ENCODE measurements around the gene RASGEF1C. TPM values are rescaled to one million over a fixed set of nuclear protein-coding genes. Genes with fewer than 3 reads are reported as not detected.

RASGEF1C gene
- total RNA-seq, 1 donor from 2014 or later: 0.26 TPM

DNA sequence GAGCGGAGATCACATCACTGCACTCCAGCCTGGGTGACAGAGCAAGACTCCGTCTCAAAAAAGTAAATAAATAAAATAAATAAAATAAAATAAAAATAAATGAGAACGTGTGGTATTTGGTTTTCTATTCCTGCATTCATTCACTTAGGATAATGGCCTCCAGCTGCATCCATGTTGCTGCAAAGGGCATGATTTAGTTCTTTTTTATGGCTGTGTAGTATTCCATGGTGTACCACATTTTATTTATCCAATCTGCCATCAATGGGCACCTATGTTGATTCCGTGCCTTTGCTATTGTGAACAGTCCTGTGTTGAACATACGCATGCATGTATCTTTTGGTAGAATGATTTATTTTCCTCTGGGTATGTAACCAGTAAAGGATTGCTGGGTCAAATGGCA is 8.8 kb upstream of the RASGEF1C start:
- H3K9me3 ChIP-seq (ENCODE audit: low read depth): no peaks in the 10 kb centered on the region
- no peaks in the 10 kb centered on the region for H3K27me3 ChIP-seq
- Mint-ChIP-seq H3K9me3 (peaks cover 34% of the 10 kb centered on the region), H3K36me3 (no peaks in the 10 kb centered on the region), H3K4me3 (no peak overlapping the region), H3K27me3 (ENCODE audit: insufficient read depth, low read depth) (no peaks in the 10 kb centered on the region), H3K27ac (no peak overlapping the region), H3K4me1 (no peaks in the 10 kb centered on the region)
- no peak overlapping the region for H3K4me3 ChIP-seq
- no peaks in the 10 kb centered on the region for H3K36me3 ChIP-seq
- no peak overlapping the region for H2AFZ ChIP-seq (replicated peaks)
- no peak overlapping the region for H3K4me2 ChIP-seq
- no peak for DNase-seq (ENCODE audit: low spot score)
- no peaks in the 10 kb centered on the region for H3F3A ChIP-seq (ENCODE audit: low read depth)
- TF ChIP-seq EZH2phosphoT487 (IDR thresholded peaks at IDR 0.05) (no peak), EZH2 (IDR thresholded peaks at IDR 0.05) (no peak)
- TF ChIP-seq, protein P1, sequence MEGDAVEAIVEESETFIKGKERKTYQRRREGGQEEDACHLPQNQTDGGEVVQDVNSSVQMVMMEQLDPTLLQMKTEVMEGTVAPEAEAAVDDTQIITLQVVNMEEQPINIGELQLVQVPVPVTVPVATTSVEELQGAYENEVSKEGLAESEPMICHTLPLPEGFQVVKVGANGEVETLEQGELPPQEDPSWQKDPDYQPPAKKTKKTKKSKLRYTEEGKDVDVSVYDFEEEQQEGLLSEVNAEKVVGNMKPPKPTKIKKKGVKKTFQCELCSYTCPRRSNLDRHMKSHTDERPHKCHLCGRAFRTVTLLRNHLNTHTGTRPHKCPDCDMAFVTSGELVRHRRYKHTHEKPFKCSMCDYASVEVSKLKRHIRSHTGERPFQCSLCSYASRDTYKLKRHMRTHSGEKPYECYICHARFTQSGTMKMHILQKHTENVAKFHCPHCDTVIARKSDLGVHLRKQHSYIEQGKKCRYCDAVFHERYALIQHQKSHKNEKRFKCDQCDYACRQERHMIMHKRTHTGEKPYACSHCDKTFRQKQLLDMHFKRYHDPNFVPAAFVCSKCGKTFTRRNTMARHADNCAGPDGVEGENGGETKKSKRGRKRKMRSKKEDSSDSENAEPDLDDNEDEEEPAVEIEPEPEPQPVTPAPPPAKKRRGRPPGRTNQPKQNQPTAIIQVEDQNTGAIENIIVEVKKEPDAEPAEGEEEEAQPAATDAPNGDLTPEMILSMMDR (IDR thresholded peaks at IDR 0.05): no peak
- H4K20me1 ChIP-seq (ENCODE audit: low read depth): no peaks in the 10 kb centered on the region
- no peaks in the 10 kb centered on the region for H3K79me2 ChIP-seq (ENCODE audit: low read depth)
- no peak overlapping the region for H3K27ac ChIP-seq
- no peaks in the 10 kb centered on the region for H3K4me1 ChIP-seq
- H3K9ac ChIP-seq: no peak overlapping the region

DNA sequence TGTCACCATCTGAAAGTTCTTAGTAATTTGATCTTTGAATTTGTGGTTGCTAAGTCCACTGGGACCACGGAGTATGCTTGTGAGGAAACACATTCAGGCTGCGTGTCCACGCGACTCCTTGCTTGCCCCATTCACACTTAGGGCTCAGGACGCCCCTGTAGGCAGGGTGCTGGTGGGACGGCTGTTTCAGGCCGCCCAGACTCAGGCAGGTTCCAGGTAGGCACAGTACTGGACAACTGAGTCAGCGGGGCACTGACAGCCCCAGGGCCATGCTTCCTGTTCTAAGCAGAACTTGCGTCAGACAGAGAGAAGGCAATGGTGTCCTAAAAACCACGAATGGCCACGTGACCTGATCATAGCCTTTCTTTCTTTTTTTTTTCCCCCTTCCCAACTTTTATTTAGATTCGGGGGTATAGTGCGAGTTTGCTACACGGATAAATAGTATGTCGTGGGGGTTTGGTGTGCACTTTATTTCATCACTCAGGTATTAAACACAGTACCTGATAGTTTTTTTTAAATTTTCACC is 7.7 kb upstream of the RASGEF1C start:
- Histone ChIP-seq H3K36me3 (no peaks in the 10 kb centered on the region), H3K4me1 (no peaks in the 10 kb centered on the region), H3K79me2 (ENCODE audit: low read depth) (no peaks in the 10 kb centered on the region), H3F3A (ENCODE audit: low read depth) (no peaks in the 10 kb centered on the region), H2AFZ (replicated peaks) (no peak overlapping the region), H3K27ac (no peak overlapping the region), H3K4me2 (no peak overlapping the region), H3K27me3 (no peaks in the 10 kb centered on the region), H4K20me1 (ENCODE audit: low read depth) (no peaks in the 10 kb centered on the region), H3K9me3 (ENCODE audit: low read depth) (no peaks in the 10 kb centered on the region), H3K4me3 (no peak overlapping the region), H3K9ac (no peak overlapping the region)
- TF ChIP-seq, protein P1 (IDR thresholded peaks at IDR 0.05): no peak
- no peak for TF ChIP-seq EZH2phosphoT487 (IDR thresholded peaks at IDR 0.05)
- no peak for TF ChIP-seq EZH2 (IDR thresholded peaks at IDR 0.05)
- Mint-ChIP-seq H3K4me1 (no peaks in the 10 kb centered on the region), H3K9me3 (peaks cover 26% of the 10 kb centered on the region), H3K4me3 (no peak overlapping the region), H3K36me3 (no peaks in the 10 kb centered on the region), H3K27ac (no peak overlapping the region), H3K27me3 (ENCODE audit: insufficient read depth, low read depth) (no peaks in the 10 kb centered on the region)
- DNase-seq (ENCODE audit: low spot score): no peak

DNA sequence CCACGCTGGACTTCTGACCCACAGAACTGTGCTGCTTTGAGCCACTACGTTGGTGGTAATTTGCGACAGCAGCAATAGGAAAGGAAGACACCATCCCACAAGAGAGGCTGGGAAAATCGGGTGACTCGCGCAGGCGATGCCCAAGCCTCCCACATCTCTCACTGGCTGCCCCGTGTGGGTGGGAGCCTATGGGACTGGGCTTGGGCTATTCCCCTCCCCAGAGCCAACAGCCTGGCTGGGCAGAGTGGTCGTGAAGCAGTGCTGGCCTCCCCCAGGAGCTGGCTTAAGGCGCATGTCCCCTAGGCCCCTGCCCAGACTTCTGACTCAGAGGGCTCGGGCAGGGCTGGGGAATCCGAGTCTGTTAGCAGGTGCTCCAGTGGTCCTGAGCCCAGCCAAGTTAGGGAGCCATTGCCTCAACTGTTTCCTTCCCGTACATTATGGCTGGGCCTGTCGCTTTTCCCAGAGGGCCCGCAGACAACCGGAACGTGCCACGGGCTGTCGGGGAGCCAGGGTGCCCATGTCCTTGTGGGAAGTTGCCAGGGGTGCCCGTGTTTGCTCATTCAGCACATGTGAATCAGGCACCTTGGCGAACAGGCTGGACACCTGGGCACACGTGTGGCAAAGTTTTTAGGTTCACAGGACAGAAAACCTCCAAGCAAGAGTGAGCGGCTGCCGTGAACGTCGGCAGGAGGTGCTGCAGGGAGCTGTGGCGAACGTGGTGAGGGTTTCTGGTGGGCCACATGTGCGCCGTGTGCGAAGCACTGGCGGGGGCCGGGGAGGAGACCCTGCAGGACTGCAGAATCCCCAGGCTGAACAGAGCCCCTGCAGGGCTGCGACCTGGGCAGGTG is 7.0 kb upstream of the RASGEF1C start:
- no peaks in the 10 kb centered on the region for H3K4me1 ChIP-seq
- no peaks in the 10 kb centered on the region for H3K79me2 ChIP-seq (ENCODE audit: low read depth)
- H4K20me1 ChIP-seq (ENCODE audit: low read depth): no peaks in the 10 kb centered on the region
- no peak for DNase-seq (ENCODE audit: low spot score)
- H3K36me3 ChIP-seq: no peaks in the 10 kb centered on the region
- Mint-ChIP-seq H3K27ac (no peak overlapping the region), H3K4me1 (no peaks in the 10 kb centered on the region), H3K27me3 (ENCODE audit: insufficient read depth, low read depth) (no peaks in the 10 kb centered on the region), H3K4me3 (no peak overlapping the region), H3K9me3 (peaks cover 26% of the 10 kb centered on the region), H3K36me3 (no peaks in the 10 kb centered on the region)
- H3F3A ChIP-seq (ENCODE audit: low read depth): no peaks in the 10 kb centered on the region
- no peak overlapping the region for H3K4me3 ChIP-seq
- H2AFZ ChIP-seq (replicated peaks): no peak overlapping the region
- no peaks in the 10 kb centered on the region for H3K27me3 ChIP-seq
- TF ChIP-seq EZH2phosphoT487 (IDR thresholded peaks at IDR 0.05): no peak
- TF ChIP-seq, protein P1 (IDR thresholded peaks at IDR 0.05): no peak
- TF ChIP-seq EZH2 (IDR thresholded peaks at IDR 0.05): no peak
- no peak overlapping the region for H3K27ac ChIP-seq
- H3K9ac ChIP-seq: no peak overlapping the region
- H3K9me3 ChIP-seq (ENCODE audit: low read depth): no peaks in the 10 kb centered on the region
- H3K4me2 ChIP-seq: no peak overlapping the region
